Measurements from ENCODE around the gene JSRP1. TPM values are rescaled to one million over a fixed set of nuclear protein-coding genes. Genes with fewer than 3 reads are reported as not detected.
A peak's percentile ranks its signal among the peaks of the same experiment; 100 is the strongest.

JSRP1 gene
- polyA plus RNA-seq, 2 donors = 0.13 to 0.20 TPM

DNA sequence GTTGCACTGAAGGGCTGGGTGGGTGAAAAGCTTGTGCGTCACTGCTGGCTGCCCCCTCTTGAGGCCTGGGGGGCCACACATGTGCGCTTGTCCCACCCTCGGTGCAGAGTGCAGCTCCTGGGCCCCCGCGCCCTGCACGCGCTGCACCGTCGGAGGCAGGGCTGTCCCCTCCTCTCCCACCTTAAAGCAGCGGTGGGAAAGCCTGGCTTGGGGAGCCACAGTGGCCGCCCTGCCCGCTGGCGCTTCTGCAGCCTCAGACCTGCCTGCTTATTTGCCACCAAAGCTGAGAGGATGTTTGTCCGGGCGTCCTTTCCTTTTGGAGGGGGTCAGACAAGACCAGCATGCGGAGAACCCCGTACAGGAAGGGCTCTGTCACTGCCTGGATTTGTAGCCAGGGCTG lies 46.8 kb downstream of the JSRP1 start:
- Histone ChIP-seq H3K36me3 (ENCODE audit: control insufficient read depth in 2 of 2, insufficient read depth in 2 of 2, low read length in 1 of 2) (peaks cover 3 to 44% of the 10 kb centered on the region in 2 donors), H3K27ac (ENCODE audit: low read depth in 2 of 2, low read length in 1 of 2) (no peak overlapping the region), H3K27me3 (ENCODE audit: control insufficient read depth in 1 of 2, insufficient read depth in 2 of 2, low read length in 2 of 2) (no peaks in the 10 kb centered on the region), H3K4me3 (ENCODE audit: low read depth in 1 of 2, low read length in 2 of 2) (no peak overlapping the region), H3K4me1 (ENCODE audit: control insufficient read depth in 2 of 2, insufficient read depth in 2 of 2, low read length in 1 of 2) (peaks cover 0 to 21% of the 10 kb centered on the region in 2 donors), H3K9me3 (ENCODE audit: control insufficient read depth in 2 of 2, insufficient read depth in 1 of 2, low read depth in 1 of 2, low read length in 1 of 2) (no peaks in the 10 kb centered on the region)
- 93% methylated on average over 17 of the region's 17 CpGs for WGBS, 2 donors

DNA sequence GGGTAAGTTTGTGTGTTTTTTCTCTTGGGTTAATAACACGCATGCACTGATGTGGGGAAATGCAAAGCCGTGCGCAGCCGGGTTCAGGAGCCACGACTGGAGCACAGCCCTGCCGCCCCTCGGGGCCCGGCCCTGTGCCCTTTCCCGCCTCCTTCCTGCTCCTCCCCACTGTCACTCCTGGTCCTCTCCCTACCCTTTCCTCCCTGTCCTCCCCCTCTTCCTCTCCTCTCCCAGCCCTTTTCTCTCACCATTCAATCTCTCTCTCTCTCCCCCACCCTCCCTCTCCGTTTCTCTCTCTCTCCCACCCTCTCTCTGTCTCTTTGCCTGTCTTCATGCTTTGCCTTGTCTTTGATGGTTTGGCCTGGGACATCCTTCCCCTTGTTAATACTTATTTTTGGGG lies 47.2 kb downstream of the JSRP1 start:
- H3K4me1 ChIP-seq (ENCODE audit: control insufficient read depth in 2 of 2, insufficient read depth in 2 of 2, low read length in 1 of 2) = peaks cover 3 to 22% of the 10 kb centered on the region in 2 donors

DNA sequence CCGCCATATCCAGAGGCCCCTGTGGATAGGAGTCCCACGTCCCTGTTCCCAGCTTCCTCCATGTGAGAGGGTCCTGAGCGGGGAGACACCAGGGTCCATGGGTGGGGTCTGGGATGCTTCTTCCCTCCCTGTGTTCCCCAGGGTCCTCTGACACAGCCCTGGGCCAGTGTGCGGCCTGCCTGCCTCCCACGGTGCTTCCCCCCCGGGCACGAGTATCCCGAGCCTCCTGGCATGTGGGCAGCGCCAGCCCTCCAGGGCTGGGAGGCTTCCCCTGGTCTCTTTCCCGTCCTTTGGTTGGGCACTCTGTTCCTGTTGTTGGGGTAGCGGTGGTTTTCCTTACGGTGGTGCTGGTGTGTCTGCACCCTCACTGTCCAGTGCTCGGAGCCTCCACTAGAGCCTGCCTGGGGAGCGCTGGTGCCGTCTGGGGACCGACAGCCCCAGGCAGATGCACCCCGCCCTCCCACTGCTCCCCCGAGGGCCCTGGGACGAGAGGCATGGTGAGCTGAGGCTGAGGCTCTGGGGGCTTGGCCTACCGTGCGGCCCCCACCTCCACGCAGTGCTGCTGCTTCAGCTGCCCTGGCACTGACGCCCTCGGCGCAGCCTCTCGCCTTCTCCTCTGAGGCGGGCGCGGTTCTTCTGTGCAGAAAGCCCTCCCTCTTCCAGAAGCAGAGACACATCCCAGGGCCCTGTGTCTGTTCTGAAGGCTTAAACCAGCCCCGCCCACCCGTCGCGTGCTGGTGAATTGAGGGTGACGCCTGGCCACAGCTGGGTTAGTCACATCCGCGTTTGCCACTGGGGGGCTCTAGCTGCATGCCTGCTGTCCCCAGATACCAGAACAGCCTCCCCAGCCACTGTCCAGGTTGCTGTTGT lies 48.0 kb downstream of the JSRP1 start:
- H3K36me3 ChIP-seq (ENCODE audit: control insufficient read depth in 2 of 2, insufficient read depth in 2 of 2, low read length in 1 of 2) = peaks cover 3 to 43% of the 10 kb centered on the region in 2 donors
- peaks cover 10 to 22% of the 10 kb centered on the region in 2 donors for H3K4me1 ChIP-seq (ENCODE audit: control insufficient read depth in 2 of 2, insufficient read depth in 2 of 2, low read length in 1 of 2)
- 72% methylated on average over 36 of the region's 36 CpGs for WGBS, 2 donors
- H3K4me3 ChIP-seq (ENCODE audit: low read depth in 1 of 2, low read length in 2 of 2) = no peak overlapping the region
- no peak overlapping the region for H3K27ac ChIP-seq (ENCODE audit: low read depth in 2 of 2, low read length in 1 of 2)
- H3K9me3 ChIP-seq (ENCODE audit: control insufficient read depth in 2 of 2, insufficient read depth in 1 of 2, low read depth in 1 of 2, low read length in 1 of 2) = no peaks in the 10 kb centered on the region
- no peaks in the 10 kb centered on the region for H3K27me3 ChIP-seq (ENCODE audit: control insufficient read depth in 1 of 2, insufficient read depth in 2 of 2, low read length in 2 of 2)

More for the DNA sequence above, 47.2 kb downstream of the JSRP1 start:
- Histone ChIP-seq H3K9me3 (ENCODE audit: control insufficient read depth in 2 of 2, insufficient read depth in 1 of 2, low read depth in 1 of 2, low read length in 1 of 2) (no peaks in the 10 kb centered on the region), H3K27ac (ENCODE audit: low read depth in 2 of 2, low read length in 1 of 2) (no peak overlapping the region), H3K4me3 (ENCODE audit: low read depth in 1 of 2, low read length in 2 of 2) (no peak overlapping the region), H3K27me3 (ENCODE audit: control insufficient read depth in 1 of 2, insufficient read depth in 2 of 2, low read length in 2 of 2) (no peaks in the 10 kb centered on the region), H3K36me3 (ENCODE audit: control insufficient read depth in 2 of 2, insufficient read depth in 2 of 2, low read length in 1 of 2) (peaks cover 3 to 43% of the 10 kb centered on the region in 2 donors)
- 79 to 80% methylated on average over 10 of the region's 10 CpGs for WGBS, 2 donors

DNA sequence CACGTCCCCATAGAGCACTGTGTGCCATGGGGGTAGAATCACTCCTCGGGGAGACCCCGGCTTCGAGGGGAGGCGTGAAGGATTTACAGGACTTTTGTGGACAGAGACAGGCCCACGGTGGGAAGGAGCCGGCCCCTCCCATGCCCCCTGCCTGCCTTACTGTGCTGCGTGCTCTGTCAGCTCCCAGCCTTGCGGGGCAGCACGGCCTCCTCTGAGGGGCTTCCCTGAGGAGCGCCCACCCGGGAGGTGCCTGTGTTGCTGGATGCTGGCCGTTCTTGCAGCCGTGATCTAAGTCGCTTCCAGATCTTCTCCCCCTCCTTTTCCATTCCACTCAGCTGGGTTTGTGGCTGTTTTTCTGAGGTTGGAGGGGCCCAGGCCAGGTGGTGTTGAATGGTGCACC lies 49.2 kb downstream of the JSRP1 start:
- Histone ChIP-seq H3K27me3 (ENCODE audit: control insufficient read depth in 1 of 2, insufficient read depth in 2 of 2, low read length in 2 of 2) (no peaks in the 10 kb centered on the region), H3K4me1 (ENCODE audit: control insufficient read depth in 2 of 2, insufficient read depth in 2 of 2, low read length in 1 of 2) (peaks cover 13 to 26% of the 10 kb centered on the region in 2 donors), H3K27ac (ENCODE audit: low read depth in 2 of 2, low read length in 1 of 2) (no peak overlapping the region), H3K9me3 (ENCODE audit: control insufficient read depth in 2 of 2, insufficient read depth in 1 of 2, low read depth in 1 of 2, low read length in 1 of 2) (no peaks in the 10 kb centered on the region), H3K36me3 (ENCODE audit: control insufficient read depth in 2 of 2, insufficient read depth in 2 of 2, low read length in 1 of 2) (peaks cover 3 to 46% of the 10 kb centered on the region in 2 donors), H3K4me3 (ENCODE audit: low read depth in 1 of 2, low read length in 2 of 2) (no peak overlapping the region)
- 93 to 96% methylated on average over 15 of the region's 15 CpGs for WGBS, 2 donors

DNA sequence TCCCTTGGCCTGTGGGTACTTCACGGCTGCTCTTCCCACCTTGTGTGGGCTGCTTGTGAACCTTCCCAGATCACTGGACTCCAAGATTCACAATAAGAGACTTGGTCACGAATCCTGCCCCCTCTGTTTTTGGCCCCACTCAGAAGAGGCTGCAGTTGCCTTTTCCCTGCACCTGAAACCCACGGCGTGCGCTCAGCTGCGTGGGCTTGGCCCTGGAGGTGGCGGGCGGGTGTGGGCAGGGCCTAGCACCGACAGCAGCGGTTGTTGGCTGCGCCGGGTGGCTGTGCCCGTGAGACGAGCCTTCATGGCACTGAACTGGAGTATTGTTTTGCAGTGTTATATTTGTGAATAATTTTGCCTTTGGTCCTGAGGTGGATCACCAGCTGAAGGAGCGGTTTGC lies 53.9 kb downstream of the JSRP1 start:
- no peak overlapping the region for H3K4me3 ChIP-seq (ENCODE audit: low read depth in 1 of 2, low read length in 2 of 2)
- peak overlapping the region; percentile 79 to 88 for H3K27ac ChIP-seq (ENCODE audit: low read depth in 2 of 2, low read length in 1 of 2)
- WGBS, 2 donors = 77 to 79% methylated on average over 15 of the region's 15 CpGs
- H3K9me3 ChIP-seq (ENCODE audit: control insufficient read depth in 2 of 2, insufficient read depth in 1 of 2, low read depth in 1 of 2, low read length in 1 of 2) = no peaks in the 10 kb centered on the region
- peaks cover 19 to 31% of the 10 kb centered on the region in 2 donors for H3K4me1 ChIP-seq (ENCODE audit: control insufficient read depth in 2 of 2, insufficient read depth in 2 of 2, low read length in 1 of 2)
- H3K36me3 ChIP-seq (ENCODE audit: control insufficient read depth in 2 of 2, insufficient read depth in 2 of 2, low read length in 1 of 2) = peaks cover 0 to 40% of the 10 kb centered on the region in 2 donors
- no peaks in the 10 kb centered on the region for H3K27me3 ChIP-seq (ENCODE audit: control insufficient read depth in 1 of 2, insufficient read depth in 2 of 2, low read length in 2 of 2)

Other genes starting within 250 kb of the JSRP1 start
- gene BTBD2, start 240.7 kb downstream of the JSRP1 start, polyA plus RNA-seq = 10 to 100 TPM; 40.0 to 48.9 TPM
- gene MKNK2, start 205.2 kb downstream of the JSRP1 start, polyA plus RNA-seq = 100 to 1,000 TPM; 167 to 244 TPM
- gene MOB3A, start 160.1 kb downstream of the JSRP1 start, polyA plus RNA-seq = 10 to 100 TPM; 11.0 to 12.4 TPM
- 10 to 100 TPM in 1 of 2 donors, 1 to 10 TPM in 1; 6.4 to 16.0 TPM for gene IZUMO4, start 159.5 kb downstream of the JSRP1 start, polyA plus RNA-seq
- 10 to 100 TPM; 50.8 to 64.5 TPM for gene AP3D1, start 104.9 kb downstream of the JSRP1 start, polyA plus RNA-seq
- 10 to 100 TPM in 1 of 2 donors, 1 to 10 TPM in 1; 7.6 to 17.9 TPM for gene DOT1L, start 92.5 kb downstream of the JSRP1 start, polyA plus RNA-seq
- 10 to 100 TPM; 55.5 to 59.5 TPM for gene PLEKHJ1, start 20.1 kb downstream of the JSRP1 start, polyA plus RNA-seq
- 10 to 100 TPM; 38.2 to 55.3 TPM for gene SF3A2, start 19.6 kb downstream of the JSRP1 start, polyA plus RNA-seq
- gene AMH, start 7.1 kb downstream of the JSRP1 start, polyA plus RNA-seq = 1 to 10 TPM in 1 of 2 donors, under 1 TPM in 1; 0.55 to 2.5 TPM
- under 1 TPM; 0.02 to 0.06 TPM for gene PEAK3, start 25.8 kb upstream of the JSRP1 start, polyA plus RNA-seq
- gene LINGO3, start 51.7 kb upstream of the JSRP1 start, polyA plus RNA-seq = under 1 TPM in 1 of 2 donors, not detected in 1; 0.02 TPM
- 100 to 1,000 TPM; 223 to 245 TPM for gene LSM7, start 72.2 kb upstream of the JSRP1 start, polyA plus RNA-seq
- 10 to 100 TPM; 27.4 to 59.1 TPM for gene SPPL2B, start 72.3 kb upstream of the JSRP1 start, polyA plus RNA-seq
- gene TMPRSS9, start 103.8 kb upstream of the JSRP1 start, polyA plus RNA-seq = under 1 TPM in 1 of 2 donors, not detected in 1; 0.04 TPM
- 10 to 100 TPM; 52.0 to 86.8 TPM for gene TIMM13, start 171.2 kb upstream of the JSRP1 start, polyA plus RNA-seq
- gene LMNB2, start 200.5 kb upstream of the JSRP1 start, polyA plus RNA-seq = 10 to 100 TPM; 23.2 to 32.3 TPM
- gene GADD45B, start 219.7 kb upstream of the JSRP1 start, polyA plus RNA-seq = 10 to 100 TPM; 37.6 to 62.6 TPM